SU-DHL-6 (cell line): ENCODE measurements around the gene TSHZ2.

Experiments
- EZH2phosphoT487 ChIP-seq: fragments of 200-600 bp; sonication (generic), shearing (Covaris generic); conservative IDR thresholded peaks from 2 replicates; pipeline ENCODE4 v1.6.1; 2018; ENCODE audit warnings: mild to moderate bottlenecking, antibody characterized with exemption, low read length, moderate library complexity, mixed read lengths
- TF ChIP-seq, protein P1 (sequence below): fragments of 200-600 bp; sonication (generic); IDR thresholded peaks from one replicate; pipeline ENCODE4 v1.5.1; 2017; ENCODE audit warnings: antibody characterized with exemption, mild to moderate bottlenecking, low read length, moderate library complexity; ENCODE audit not compliant: insufficient read depth, poor library complexity, severe bottlenecking

DNA sequence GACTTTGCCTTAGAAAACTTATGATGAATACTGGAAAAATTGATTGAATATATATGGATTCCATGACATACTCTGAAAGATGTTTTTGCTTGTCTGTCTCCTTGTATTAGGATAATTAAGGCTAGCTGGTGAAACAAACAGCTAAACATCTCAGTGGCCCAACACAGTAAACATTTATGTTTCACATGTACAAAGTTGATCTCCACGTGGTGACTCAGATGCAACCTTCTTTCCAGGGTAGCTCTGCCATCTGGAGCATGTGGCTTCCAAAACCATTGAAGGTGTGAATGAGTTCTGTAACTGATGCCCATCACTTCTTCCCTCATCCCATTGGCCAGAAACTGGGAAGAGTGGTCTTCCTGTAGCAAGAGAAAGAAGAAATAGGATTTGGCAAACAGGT, 196.3 kb downstream of the TSHZ2 start:
- TF ChIP-seq, protein P1, sequence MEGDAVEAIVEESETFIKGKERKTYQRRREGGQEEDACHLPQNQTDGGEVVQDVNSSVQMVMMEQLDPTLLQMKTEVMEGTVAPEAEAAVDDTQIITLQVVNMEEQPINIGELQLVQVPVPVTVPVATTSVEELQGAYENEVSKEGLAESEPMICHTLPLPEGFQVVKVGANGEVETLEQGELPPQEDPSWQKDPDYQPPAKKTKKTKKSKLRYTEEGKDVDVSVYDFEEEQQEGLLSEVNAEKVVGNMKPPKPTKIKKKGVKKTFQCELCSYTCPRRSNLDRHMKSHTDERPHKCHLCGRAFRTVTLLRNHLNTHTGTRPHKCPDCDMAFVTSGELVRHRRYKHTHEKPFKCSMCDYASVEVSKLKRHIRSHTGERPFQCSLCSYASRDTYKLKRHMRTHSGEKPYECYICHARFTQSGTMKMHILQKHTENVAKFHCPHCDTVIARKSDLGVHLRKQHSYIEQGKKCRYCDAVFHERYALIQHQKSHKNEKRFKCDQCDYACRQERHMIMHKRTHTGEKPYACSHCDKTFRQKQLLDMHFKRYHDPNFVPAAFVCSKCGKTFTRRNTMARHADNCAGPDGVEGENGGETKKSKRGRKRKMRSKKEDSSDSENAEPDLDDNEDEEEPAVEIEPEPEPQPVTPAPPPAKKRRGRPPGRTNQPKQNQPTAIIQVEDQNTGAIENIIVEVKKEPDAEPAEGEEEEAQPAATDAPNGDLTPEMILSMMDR: no peak
- TF ChIP-seq EZH2phosphoT487: no peak
